Measurements from ENCODE around the gene SPOPL.
"Not testable (repeated sequence)": the region's sequence is repeated elsewhere in the genome, so short reads cannot be mapped to it uniquely, and the experiment has no call there.

Gene SPOPL

DNA sequence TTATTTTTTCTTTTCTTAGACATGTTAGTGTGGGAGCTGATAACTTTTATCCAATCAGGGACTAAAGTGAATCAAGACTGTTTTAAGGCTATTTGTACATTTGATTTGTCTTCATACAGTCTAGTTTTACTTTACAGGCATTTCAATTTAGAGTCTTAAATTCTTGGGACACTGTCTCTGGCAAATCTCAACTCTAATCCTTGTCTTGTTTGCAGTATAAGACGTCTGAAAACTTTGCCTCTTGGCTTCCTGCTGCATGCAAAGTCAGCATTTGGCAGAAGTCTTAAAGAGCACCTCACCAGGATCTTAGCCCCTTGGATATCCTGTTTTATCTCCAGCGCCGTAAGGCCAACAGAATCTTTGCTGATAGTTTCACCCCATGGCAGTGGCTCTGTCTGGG is 30.3 kb downstream of the SPOPL start:
- no peak for DNase-seq

DNA sequence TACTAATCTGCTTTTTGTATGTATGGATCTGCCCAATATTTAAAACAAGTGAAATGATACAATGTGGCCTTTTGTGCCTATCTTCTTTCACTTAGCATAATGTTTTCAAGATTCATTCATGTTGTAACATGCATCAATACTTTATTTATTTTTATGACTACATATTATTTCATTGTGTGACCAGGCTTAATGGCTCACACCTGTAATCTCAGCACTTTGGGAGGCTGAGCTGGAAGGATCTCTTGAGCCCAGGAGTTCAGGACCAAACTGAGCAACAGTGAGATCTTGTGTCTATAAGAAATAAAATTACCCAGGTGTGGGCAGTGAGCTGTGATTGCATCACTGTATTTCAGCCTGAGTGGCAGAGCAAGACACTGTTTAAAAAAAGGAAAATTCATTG is 33.2 kb downstream of the SPOPL start:
- no peak for DNase-seq

- no peak for DNase-seq
These were observed 34.7 kb downstream of the SPOPL start for GRCh38 chr2:138536302-138536701.

DNA sequence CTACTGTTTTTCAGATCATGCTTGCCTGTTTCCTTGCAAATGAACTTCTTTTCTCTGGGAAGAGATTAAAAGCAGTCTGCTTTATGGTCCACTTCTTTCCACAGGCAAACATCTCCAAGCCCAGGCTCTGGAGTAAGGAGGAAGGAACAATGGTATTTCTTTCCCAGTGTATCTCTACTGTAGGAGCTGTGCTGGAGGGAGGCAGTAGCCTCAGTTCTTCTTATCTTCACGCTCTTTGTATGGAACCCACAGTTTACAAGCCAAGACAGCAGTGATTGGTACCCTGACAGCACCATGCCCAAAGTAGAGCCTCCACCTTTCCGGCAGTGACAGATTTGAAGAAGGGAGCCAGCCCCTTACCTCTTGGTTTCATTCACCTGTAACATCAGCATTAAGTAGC is 35.2 kb downstream of the SPOPL start:
- DNase-seq: no peak

GRCh38 chr2:138537170-138537915 is 35.8 kb downstream of the SPOPL start:
- DNase-seq: no peak

GRCh38 chr2:138544206-138544605 is 42.6 kb downstream of the SPOPL start:
- DNase-seq: not testable (repeated sequence)

GRCh38 chr2:138548796-138549195 is 47.2 kb downstream of the SPOPL start:
- DNase-seq: no peak

DNA sequence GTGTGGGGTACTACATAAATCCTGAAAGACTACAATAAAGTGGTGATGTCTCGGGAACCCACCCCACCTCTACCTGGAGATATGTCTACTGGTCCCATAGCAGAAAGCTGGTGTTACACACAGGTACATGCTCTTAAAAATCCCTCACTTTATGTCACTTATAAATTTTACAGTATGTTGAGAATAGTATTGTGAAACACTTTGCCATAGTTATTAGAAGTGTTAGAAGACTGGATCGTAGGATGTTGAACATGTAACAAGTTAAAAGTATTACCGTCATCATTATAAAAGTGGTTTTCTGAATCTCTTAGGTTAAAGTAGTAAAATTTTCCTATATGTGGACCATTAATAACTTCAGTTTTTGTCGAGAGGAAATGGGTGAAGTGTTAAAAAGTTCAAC is 48.6 kb downstream of the SPOPL start:
- no peak for DNase-seq

- DNase-seq: no peak
These were observed 49.2 kb downstream of the SPOPL start for GRCh38 chr2:138550670-138551287.

DNA sequence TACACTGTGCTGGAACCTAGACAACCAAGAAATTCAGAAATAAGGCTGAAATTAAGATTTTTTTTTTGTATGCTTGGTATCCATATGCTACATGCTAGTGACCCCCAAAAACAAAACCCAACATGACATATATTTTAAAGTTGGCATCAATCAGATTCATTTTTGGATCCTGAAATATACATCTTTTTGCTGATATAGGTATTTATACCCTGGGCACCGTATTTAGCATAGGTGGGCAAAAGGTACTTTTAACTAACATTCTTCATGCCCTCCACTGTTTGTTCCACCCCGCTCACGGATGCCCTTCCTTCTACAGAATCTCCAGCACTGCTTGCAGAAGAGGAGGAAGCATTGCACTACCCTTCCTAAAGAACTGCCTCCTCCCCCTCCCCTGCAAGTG is 52.6 kb downstream of the SPOPL start:
- no peak for DNase-seq

DNA sequence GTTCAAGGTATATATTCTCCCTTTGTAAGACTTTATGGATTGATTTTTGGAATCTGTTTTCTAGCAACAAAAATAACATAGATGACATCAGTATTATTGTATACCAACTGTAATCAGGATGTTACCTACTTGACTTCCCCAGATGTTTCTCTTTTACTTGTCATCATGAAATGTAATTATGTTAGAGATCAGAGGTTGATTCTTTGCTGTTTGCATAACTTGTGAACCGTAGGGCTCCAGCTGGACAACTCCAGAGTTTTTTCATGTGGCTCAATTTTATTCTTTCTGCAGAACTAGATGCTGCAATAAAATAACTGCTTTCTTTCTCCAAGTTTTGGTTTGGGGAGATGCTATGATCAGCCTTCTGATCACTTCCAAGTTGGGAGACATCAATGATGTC is 58.1 kb downstream of the SPOPL start:
- no peak for DNase-seq

- no peak for DNase-seq
These were observed 63.1 kb downstream of the SPOPL start for GRCh38 chr2:138564586-138565229.

DNA sequence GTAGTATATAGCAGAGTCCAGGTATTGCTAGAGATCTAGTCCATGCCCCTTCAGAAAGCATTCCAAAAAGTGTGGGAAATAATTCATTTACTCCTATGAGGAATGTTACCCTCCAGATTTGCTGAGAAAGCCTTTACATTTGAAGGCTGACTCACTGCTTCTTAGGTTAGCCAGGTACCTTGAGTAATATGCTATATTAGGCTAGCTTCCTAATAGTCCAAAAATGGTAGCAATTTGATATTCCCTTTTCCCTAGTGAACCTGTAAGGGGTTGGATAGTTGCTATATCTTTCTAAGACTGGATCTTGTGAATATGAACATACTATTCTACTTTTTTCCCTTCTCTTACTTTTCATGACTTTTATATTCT is 63.6 kb downstream of the SPOPL start:
- no peak for DNase-seq

GRCh38 chr2:138572318-138572717 is 70.7 kb downstream of the SPOPL start:
- no peak for DNase-seq

DNA sequence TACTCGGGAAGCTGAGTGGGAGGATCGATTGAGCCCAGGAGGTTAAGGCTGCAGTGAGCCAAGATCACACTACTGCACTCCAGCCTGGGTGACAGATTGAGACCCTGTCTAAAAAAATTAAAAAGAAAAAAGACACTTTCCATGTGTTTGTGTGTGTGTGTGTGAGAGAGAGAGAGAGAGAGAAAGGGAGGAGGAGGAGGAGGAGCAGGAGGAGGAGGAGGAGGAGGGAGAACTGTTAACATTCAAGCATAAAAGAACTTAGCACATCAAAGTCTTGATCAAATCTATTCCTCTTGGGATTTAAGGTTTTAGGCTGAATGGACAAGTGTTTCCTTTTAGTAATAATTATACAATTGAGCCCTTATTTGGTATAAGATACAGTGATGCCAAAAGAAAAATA is 75.5 kb downstream of the SPOPL start:
- DNase-seq: no peak

DNA sequence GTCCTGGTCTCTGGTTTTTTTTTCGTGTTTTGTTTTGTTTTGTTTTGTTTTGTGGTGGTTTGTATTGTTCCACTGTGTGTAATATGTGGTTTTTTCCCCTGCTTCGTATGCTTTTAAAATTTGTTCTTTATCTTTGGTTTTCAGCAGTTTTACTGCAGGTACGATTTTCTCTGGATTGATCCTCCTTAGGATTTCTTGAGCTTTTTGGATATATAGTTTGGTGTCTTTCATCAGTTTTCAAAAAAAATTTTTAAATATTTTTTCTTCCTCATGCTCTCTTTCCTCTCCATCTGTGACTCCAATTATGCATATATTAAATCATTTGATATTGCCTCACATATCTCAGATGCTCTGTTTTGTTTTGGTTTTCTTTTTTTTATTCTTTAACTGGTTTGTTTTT is 78.0 kb downstream of the SPOPL start:
- no peak for DNase-seq

DNA sequence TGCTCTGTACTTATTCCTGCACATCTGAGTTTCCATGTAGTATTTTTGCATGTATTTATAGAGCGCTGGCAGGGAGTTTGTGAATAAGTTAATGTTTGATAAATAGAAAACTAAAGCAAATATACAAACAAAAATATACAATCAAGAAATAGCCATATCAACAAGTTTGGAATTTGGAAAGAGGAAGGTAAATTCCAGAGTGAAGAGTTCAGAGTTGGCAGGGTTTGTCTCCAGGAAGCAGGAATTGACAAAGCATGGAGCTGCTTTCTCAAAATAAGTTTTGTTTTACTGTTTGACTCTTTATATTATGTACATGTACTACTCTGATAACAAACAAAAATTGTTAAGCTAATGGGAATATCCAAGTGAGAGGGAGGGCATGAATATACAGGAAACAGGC is 80.3 kb downstream of the SPOPL start:
- no peak for DNase-seq

- no peak for DNase-seq
These were observed 88.1 kb downstream of the SPOPL start for GRCh38 chr2:138589663-138590062.

DNA sequence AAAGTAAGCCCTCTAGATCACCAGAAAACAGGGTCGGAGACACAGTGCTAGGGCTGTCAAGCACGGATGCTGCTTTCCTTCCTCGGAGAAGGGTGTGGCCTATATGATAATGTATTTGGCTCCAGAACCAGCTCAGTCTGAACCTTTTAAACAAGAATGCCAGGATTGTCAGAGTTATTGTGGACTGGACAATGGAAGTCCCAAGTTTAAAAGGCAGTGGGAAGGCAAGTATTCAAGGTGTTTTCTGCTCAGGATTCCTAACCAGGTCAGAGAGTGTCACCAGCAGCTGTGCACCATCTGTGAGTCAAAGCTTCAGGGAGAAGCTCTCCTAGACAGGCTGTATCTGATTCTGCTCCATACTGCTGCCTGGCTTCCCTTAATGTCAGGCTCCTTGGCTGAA is 94.8 kb downstream of the SPOPL start:
- no peak for DNase-seq

- DNase-seq: no peak
These were observed 99.3 kb downstream of the SPOPL start for GRCh38 chr2:138600732-138601457.

GRCh38 chr2:138601458-138602165 is 100.0 kb downstream of the SPOPL start:
- no peak for DNase-seq

- no peak for DNase-seq
These were observed 100.5 kb downstream of the SPOPL start for GRCh38 chr2:138602166-138602460.

DNA sequence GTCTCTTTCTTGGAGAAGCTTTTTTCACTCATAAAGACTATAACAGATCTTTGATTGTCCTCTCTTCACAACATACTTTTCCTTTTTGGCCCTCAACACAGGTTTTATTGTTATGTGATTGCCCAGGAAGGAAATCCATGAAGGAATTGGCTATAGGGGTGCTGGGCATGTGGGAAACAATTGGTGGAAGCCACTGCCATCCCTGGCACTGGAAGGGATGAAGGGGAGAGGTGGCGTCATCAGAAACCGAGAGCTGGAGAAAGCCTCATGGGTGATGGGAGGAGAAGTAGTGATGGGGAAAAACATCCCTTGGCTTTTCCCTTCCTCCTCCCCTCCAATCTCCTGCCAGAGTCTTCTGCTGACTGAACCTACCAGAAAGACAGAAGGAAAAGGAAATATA is 106.2 kb downstream of the SPOPL start:
- DNase-seq: no peak

Measured in NCI-H187 (cell line).